ENCODE data around the gene SYNPO.

- TF ChIP-seq EZH2 (IDR thresholded peaks at IDR 0.05) (no peak), CTCF (IDR thresholded peaks at IDR 0.05) (no peak), EZH2phosphoT487 (IDR thresholded peaks at IDR 0.05) (no peak)
These were observed 22.5 kb downstream of the SYNPO start for GRCh38 chr5:150662731-150663516.

Data from neural progenitor cell (in vitro differentiated cells).